ENCODE measurements around the gene SUN1. TPM values are rescaled to one million over a fixed set of nuclear protein-coding genes. Genes with fewer than 3 reads are reported as not detected.
"Not testable (repeated sequence)": the region's sequence is repeated elsewhere in the genome, so short reads cannot be mapped to it uniquely, and the experiment has no call there.

The SUN1 gene, protein sequence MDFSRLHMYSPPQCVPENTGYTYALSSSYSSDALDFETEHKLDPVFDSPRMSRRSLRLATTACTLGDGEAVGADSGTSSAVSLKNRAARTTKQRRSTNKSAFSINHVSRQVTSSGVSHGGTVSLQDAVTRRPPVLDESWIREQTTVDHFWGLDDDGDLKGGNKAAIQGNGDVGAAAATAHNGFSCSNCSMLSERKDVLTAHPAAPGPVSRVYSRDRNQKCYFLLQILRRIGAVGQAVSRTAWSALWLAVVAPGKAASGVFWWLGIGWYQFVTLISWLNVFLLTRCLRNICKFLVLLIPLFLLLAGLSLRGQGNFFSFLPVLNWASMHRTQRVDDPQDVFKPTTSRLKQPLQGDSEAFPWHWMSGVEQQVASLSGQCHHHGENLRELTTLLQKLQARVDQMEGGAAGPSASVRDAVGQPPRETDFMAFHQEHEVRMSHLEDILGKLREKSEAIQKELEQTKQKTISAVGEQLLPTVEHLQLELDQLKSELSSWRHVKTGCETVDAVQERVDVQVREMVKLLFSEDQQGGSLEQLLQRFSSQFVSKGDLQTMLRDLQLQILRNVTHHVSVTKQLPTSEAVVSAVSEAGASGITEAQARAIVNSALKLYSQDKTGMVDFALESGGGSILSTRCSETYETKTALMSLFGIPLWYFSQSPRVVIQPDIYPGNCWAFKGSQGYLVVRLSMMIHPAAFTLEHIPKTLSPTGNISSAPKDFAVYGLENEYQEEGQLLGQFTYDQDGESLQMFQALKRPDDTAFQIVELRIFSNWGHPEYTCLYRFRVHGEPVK
- 109 and 157 TPM in 2 replicates for total RNA-seq (2014; rRNA removed; shearing (Covaris generic); ENCODE audit: low replicate concordance)

GRCh38 chr7:832167-832967, at the start of gene SUN1:
Gene SUN1 (plus strand): TSS chr7:832476. CDS start chr7:832525, 49 bp downstream.
- H3K9me3 ChIP-seq, result no peaks in the 10 kb centered on the region
- H3K27me3 ChIP-seq, result no peaks in the 10 kb centered on the region
- H3K36me3 ChIP-seq, result peaks cover 32% of the 10 kb centered on the region
- peak; percentile 55 for DNase-seq
- no peak within 1 kb of the TSS; the same call in 1 of the 2 replicates for H3K4me3 ChIP-seq

- H3K9me3 ChIP-seq, result no peaks in the 10 kb centered on the region
- H3K4me3 ChIP-seq, result no peak overlapping the region
- H3K27me3 ChIP-seq, result no peaks in the 10 kb centered on the region
- H3K36me3 ChIP-seq, result peaks cover 32% of the 10 kb centered on the region
- DNase-seq, result no peak
Observed at GRCh38 chr7:782718-783449, 49.4 kb upstream of the SUN1 start.

GRCh38 chr7:783556-784490, 48.5 kb upstream of the SUN1 start:
- Histone ChIP-seq H3K27me3 (no peaks in the 10 kb centered on the region), H3K4me3 (no peak overlapping the region), H3K36me3 (peaks cover 41% of the 10 kb centered on the region), H3K9me3 (no peaks in the 10 kb centered on the region)
- no peak for DNase-seq

- DNase-seq, result no peak
- no peaks in the 10 kb centered on the region for H3K27me3 ChIP-seq
- no peak overlapping the region for H3K4me3 ChIP-seq
- H3K9me3 ChIP-seq, result no peaks in the 10 kb centered on the region
- H3K36me3 ChIP-seq, result peaks cover 40% of the 10 kb centered on the region
Observed at GRCh38 chr7:784971-785370, 47.3 kb upstream of the SUN1 start.

DNA sequence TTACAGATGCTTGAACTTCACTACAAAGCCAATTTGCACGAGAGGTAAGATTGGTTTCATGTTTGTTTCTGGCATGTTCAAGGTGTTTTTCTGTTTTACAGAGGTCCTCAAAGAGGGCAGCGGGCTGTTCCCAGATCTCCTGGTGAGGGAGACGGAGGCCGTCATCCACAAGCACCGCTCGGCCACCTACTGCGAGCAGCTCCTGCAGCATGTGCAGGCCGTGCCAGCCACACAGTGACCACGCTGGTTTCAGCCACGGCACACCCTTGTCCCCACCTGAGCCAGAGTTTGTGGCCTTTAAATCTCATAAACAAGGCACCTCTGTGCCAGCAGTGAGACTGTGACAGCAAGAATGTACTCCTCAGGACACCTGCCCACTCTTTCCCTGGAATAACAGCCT, 46.9 kb upstream of the SUN1 start:
- no peaks in the 10 kb centered on the region for H3K27me3 ChIP-seq
- H3K36me3 ChIP-seq, result peaks cover 40% of the 10 kb centered on the region
- no peak for DNase-seq
- no peak overlapping the region for H3K4me3 ChIP-seq
- H3K9me3 ChIP-seq, result no peaks in the 10 kb centered on the region

- Histone ChIP-seq H3K4me3 (no peak overlapping the region), H3K27me3 (no peaks in the 10 kb centered on the region), H3K36me3 (peaks cover 40% of the 10 kb centered on the region), H3K9me3 (no peaks in the 10 kb centered on the region)
- peak; percentile 53 for DNase-seq
Observed at GRCh38 chr7:786472-787255, 45.6 kb upstream of the SUN1 start.

- DNase-seq, result no peak
- Histone ChIP-seq H3K4me3 (no peak overlapping the region), H3K9me3 (no peaks in the 10 kb centered on the region), H3K27me3 (no peaks in the 10 kb centered on the region), H3K36me3 (peaks cover 40% of the 10 kb centered on the region)
Observed at GRCh38 chr7:787332-788240, 44.7 kb upstream of the SUN1 start.

- Histone ChIP-seq H3K9me3 (no peaks in the 10 kb centered on the region), H3K4me3 (no peak overlapping the region), H3K27me3 (no peaks in the 10 kb centered on the region), H3K36me3 (peaks cover 21% of the 10 kb centered on the region)
- no peak for DNase-seq
Observed at GRCh38 chr7:791519-791918, 40.8 kb upstream of the SUN1 start.

GRCh38 chr7:794207-794606, 38.1 kb upstream of the SUN1 start:
- Histone ChIP-seq H3K9me3 (no peaks in the 10 kb centered on the region), H3K36me3 (peaks cover 3% of the 10 kb centered on the region), H3K27me3 (no peaks in the 10 kb centered on the region), H3K4me3 (no peak overlapping the region)
- DNase-seq, result no peak

- DNase-seq, result no peak
- Histone ChIP-seq H3K9me3 (no peaks in the 10 kb centered on the region), H3K27me3 (no peaks in the 10 kb centered on the region), H3K4me3 (no peak overlapping the region), H3K36me3 (no peaks in the 10 kb centered on the region; the same call in 1 of the 2 replicates)
Observed at GRCh38 chr7:794671-795329, 37.5 kb upstream of the SUN1 start.

GRCh38 chr7:796434-797169, 35.7 kb upstream of the SUN1 start:
- H3K9me3 ChIP-seq, H3K27me3 ChIP-seq, H3K36me3 ChIP-seq, H3K4me3 ChIP-seq, DNase-seq: not testable (repeated sequence)

- H3K4me3 ChIP-seq, result no peak overlapping the region
- H3K9me3 ChIP-seq, result no peaks in the 10 kb centered on the region
- H3K27me3 ChIP-seq, result no peaks in the 10 kb centered on the region
- no peak for DNase-seq
- H3K36me3 ChIP-seq, result no peaks in the 10 kb centered on the region
Observed at GRCh38 chr7:798921-799470, 33.3 kb upstream of the SUN1 start.

DNA sequence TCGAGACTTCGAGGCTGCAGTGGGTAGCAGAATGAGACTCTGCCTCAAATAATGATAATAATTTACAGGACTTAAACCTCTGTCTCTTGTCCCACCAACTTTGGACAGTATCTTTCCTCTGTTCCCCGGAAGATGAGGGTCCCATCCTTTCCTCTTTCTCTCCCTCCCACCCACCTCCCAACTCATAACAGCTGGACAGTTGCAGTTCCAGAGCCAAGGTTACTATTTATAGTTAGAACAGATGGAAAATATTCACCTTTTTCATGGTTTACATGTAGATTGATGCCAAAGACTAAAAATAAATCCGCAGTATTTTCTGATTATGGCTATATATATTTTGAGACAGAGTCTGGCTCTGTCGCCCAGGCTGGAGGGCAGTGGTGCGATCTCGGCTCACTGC, 31.6 kb upstream of the SUN1 start:
- no peak for DNase-seq
- no peaks in the 10 kb centered on the region for H3K9me3 ChIP-seq
- H3K27me3 ChIP-seq, result no peaks in the 10 kb centered on the region
- H3K4me3 ChIP-seq, result no peak overlapping the region
- H3K36me3 ChIP-seq, result no peaks in the 10 kb centered on the region
